Measurements from ENCODE around the gene RIPK4. TPM values are rescaled to one million over a fixed set of nuclear protein-coding genes. Genes with fewer than 3 reads are reported as not detected.

The RIPK4 gene
- total and polyA plus RNA-seq, 2 donors (not counting 1 experiment from before 2014, with no cell fraction given), result not detected

DNA sequence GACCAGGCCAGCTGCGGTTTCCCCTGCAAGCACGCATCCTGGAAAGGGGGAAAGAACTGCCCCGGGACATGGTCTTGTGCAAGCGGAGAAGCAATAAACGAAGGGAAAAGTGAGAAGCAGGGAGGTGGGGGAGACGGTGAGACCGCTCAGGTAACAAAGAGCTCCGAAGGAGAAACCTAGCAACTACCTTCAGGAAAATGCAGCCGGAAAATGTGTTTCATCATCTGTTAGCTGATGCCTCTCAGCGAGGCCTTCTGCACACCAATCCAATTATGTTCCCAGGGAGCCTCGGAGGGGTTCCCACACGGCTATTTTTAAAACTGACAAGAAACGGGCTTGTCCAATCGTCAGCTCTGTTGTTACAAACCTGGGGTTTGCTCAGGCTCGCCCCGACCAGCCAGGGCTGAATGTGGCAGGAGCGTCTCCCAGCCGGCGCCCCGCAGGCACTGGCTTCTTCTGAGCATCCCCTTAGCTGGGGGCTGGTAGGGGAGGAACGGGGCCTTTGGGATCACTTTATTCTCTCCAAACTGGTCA, 3.4 kb downstream of the RIPK4 start:
- Histone ChIP-seq H3K4me2 (replicated peaks; ENCODE audit: low read depth, low read length, poor library complexity, severe bottlenecking) (no peak overlapping the region), H2AFZ (ENCODE audit: insufficient read depth, low read depth, low read length, poor library complexity, severe bottlenecking) (no peak overlapping the region), H4K20me1 (ENCODE audit: control insufficient read depth, insufficient read depth, low read length, poor library complexity, severe bottlenecking) (no peaks in the 10 kb centered on the region), H3K9ac (ENCODE audit: low read length) (no peak overlapping the region), H3K4me3 (ENCODE audit: control extremely low read depth in 1 of 5, extremely low read depth in 1 of 5, insufficient read depth in 1 of 5, low read depth in 2 of 5, low read length in 4 of 5) (no peak overlapping the region), H3K36me3 (replicated peaks in 1 of 2; ENCODE audit: control extremely low read depth in 1 of 2, control insufficient read depth in 1 of 2, extremely low read depth in 1 of 2, insufficient read depth in 2 of 2, low read length in 1 of 2) (no peaks in the 10 kb centered on the region), H3K4me1 (ENCODE audit: control insufficient read depth in 2 of 2, insufficient read depth in 2 of 2, low read length in 2 of 2) (peaks cover 37 to 41% of the 10 kb centered on the region in 2 donors), H3K79me2 (ENCODE audit: control insufficient read depth, insufficient read depth, low read length) (no peaks in the 10 kb centered on the region), H3K27ac (ENCODE audit: low read length in 2 of 2) (no peak overlapping the region), H3K9me3 (ENCODE audit: control extremely low read depth in 1 of 3, control insufficient read depth in 2 of 3, insufficient read depth in 1 of 3, low read length in 2 of 3) (peaks cover 0 to 20% (median 0%) of the 10 kb centered on the region in 3 donors), H3K27me3 (replicated peaks in 1 of 4; ENCODE audit: control extremely low read depth in 1 of 4, control insufficient read depth in 3 of 4, insufficient read depth in 4 of 4, low read length in 3 of 4) (peaks cover 0 to 84% (median 50%) of the 10 kb centered on the region in 4 experiments)
- POLR2A ChIA-PET, result no interaction called here
- no peak for TF ChIP-seq EZH2 (IDR thresholded peaks at IDR 0.05; ENCODE audit: borderline replicate concordance, insufficient read depth, low read depth, low read length, poor library complexity, severe bottlenecking)
- TF ChIP-seq, protein P1, sequence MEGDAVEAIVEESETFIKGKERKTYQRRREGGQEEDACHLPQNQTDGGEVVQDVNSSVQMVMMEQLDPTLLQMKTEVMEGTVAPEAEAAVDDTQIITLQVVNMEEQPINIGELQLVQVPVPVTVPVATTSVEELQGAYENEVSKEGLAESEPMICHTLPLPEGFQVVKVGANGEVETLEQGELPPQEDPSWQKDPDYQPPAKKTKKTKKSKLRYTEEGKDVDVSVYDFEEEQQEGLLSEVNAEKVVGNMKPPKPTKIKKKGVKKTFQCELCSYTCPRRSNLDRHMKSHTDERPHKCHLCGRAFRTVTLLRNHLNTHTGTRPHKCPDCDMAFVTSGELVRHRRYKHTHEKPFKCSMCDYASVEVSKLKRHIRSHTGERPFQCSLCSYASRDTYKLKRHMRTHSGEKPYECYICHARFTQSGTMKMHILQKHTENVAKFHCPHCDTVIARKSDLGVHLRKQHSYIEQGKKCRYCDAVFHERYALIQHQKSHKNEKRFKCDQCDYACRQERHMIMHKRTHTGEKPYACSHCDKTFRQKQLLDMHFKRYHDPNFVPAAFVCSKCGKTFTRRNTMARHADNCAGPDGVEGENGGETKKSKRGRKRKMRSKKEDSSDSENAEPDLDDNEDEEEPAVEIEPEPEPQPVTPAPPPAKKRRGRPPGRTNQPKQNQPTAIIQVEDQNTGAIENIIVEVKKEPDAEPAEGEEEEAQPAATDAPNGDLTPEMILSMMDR (IDR thresholded peaks at IDR 0.05), result no peak
- Mint-ChIP-seq H3K4me3 (no peak overlapping the region), H3K9me3 (ENCODE audit: insufficient read depth) (no peaks in the 10 kb centered on the region), H3K4me1 (peaks cover 28% of the 10 kb centered on the region), H3K27me3 (peaks cover 70% of the 10 kb centered on the region), H3K27ac (no peak overlapping the region)
- intact Hi-C loops (cut with micrococcal nuclease), result no loop called here
- no peak for DNase-seq
- CTCF ChIA-PET, result no interaction called here
- 22% methylated on average over 14 of the region's 21 CpGs for WGBS (ENCODE audit: insufficient coverage)
- no peak for ATAC-seq (ENCODE audit: low read depth)

DNA sequence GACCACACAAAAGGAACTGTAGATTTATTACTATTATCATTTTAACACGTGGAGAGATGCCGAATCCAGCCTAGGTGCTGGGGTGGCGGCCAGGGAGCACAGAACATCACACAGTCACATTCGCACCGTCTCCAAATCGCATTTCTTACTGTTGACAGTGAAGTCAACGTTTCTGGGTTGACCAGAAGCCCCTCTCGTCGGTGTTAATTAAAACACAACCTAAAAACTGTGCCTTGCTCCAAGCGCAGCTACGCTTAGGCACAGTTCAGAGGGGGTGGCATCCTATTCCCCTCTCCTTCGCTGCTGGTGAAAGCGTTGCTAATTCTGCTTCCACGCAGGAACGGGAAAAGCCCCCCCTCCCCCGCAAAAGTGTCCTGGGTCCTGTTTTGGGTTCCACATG, 4.1 kb downstream of the RIPK4 start:
- Histone ChIP-seq H3K9me3 (ENCODE audit: control extremely low read depth in 1 of 3, control insufficient read depth in 2 of 3, insufficient read depth in 1 of 3, low read length in 2 of 3) (peaks cover 0 to 20% (median 0%) of the 10 kb centered on the region in 3 donors), H4K20me1 (ENCODE audit: control insufficient read depth, insufficient read depth, low read length, poor library complexity, severe bottlenecking) (no peaks in the 10 kb centered on the region), H3K4me1 (ENCODE audit: control insufficient read depth in 2 of 2, insufficient read depth in 2 of 2, low read length in 2 of 2) (peaks cover 30 to 34% of the 10 kb centered on the region in 2 donors), H3K27ac (ENCODE audit: low read length in 2 of 2) (no peak overlapping the region), H3K79me2 (ENCODE audit: control insufficient read depth, insufficient read depth, low read length) (no peaks in the 10 kb centered on the region), H3K4me3 (ENCODE audit: control extremely low read depth in 1 of 5, extremely low read depth in 1 of 5, insufficient read depth in 1 of 5, low read depth in 2 of 5, low read length in 4 of 5) (no peak overlapping the region), H3K9ac (ENCODE audit: low read length) (no peak overlapping the region), H2AFZ (ENCODE audit: insufficient read depth, low read depth, low read length, poor library complexity, severe bottlenecking) (no peak overlapping the region), H3K27me3 (replicated peaks in 1 of 4; ENCODE audit: control extremely low read depth in 1 of 4, control insufficient read depth in 3 of 4, insufficient read depth in 4 of 4, low read length in 3 of 4) (peaks cover 0 to 77% (median 43%) of the 10 kb centered on the region in 4 experiments), H3K4me2 (replicated peaks; ENCODE audit: low read depth, low read length, poor library complexity, severe bottlenecking) (no peak overlapping the region), H3K36me3 (replicated peaks in 1 of 2; ENCODE audit: control extremely low read depth in 1 of 2, control insufficient read depth in 1 of 2, extremely low read depth in 1 of 2, insufficient read depth in 2 of 2, low read length in 1 of 2) (no peaks in the 10 kb centered on the region)
- 20% methylated on average over 10 of the region's 16 CpGs for WGBS (ENCODE audit: insufficient coverage)
- Mint-ChIP-seq H3K4me3 (no peak overlapping the region), H3K9me3 (ENCODE audit: insufficient read depth) (no peaks in the 10 kb centered on the region), H3K27me3 (peaks cover 69% of the 10 kb centered on the region), H3K4me1 (peaks cover 21% of the 10 kb centered on the region), H3K27ac (no peak overlapping the region)
- ChIA-PET POLR2A (no interaction called here), CTCF (no interaction called here)
- TF ChIP-seq EZH2 (IDR thresholded peaks at IDR 0.05; ENCODE audit: borderline replicate concordance, insufficient read depth, low read depth, low read length, poor library complexity, severe bottlenecking), result no peak
- TF ChIP-seq, protein P1 (IDR thresholded peaks at IDR 0.05), result no peak
- ATAC-seq (ENCODE audit: low read depth) (no peak), DNase-seq (no peak)
- intact Hi-C loops (cut with micrococcal nuclease), result no loop called here

Data from B cell (primary cell).